Measurements from ENCODE around the gene KIF27.
"Not testable (repeated sequence)": the region's sequence is repeated elsewhere in the genome, so short reads cannot be mapped to it uniquely, and the experiment has no call there.

KIF27 gene

DNA sequence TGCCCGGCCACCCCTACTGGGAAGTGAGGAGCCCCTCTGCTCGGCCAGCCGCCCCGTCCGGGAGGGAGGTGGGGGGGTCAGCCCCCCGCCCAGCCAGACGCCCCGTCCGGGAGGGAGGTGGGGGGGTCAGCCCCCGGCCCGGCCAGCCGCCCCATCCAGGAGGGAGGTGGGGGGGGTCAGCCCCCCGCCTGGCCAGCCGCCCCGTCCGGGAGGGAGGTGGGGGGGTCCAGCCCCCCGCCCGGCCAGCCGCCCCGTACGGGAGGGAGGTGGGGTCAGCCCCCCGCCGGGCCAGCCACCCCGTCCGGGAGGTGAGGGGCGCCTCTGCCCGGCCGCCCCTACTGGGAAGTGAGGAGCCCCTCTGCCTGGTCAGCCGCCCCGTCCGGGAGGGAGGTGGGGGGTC is 116.8 kb downstream of the KIF27 start:
- H3K4me3 ChIP-seq (ENCODE audit: low read depth, low read length); DNase-seq (ENCODE audit: low read depth): not testable (repeated sequence)

DNA sequence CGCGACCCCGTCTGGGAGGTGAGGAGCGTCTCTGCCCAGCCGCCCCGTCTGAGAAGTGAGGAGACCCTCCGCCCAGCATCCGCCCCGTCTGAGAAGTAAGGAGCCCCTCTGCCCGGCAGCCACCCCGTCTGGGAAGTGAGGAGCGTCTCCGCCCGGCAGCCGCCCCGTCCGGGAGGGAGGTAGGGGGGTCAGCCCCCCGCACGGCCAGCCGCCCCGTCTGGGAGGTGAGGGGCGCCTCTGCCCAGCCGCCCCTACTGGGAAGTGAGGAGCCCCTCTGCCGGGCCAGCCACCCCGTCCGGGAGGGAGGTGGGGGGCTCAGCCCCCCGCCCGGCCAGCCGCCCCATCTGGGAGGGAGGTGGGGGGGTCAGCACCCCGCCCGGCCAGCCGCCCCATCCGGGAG is 117.3 kb downstream of the KIF27 start:
- not testable (repeated sequence) for H3K4me3 ChIP-seq (ENCODE audit: low read depth, low read length); DNase-seq (ENCODE audit: low read depth)

DNA sequence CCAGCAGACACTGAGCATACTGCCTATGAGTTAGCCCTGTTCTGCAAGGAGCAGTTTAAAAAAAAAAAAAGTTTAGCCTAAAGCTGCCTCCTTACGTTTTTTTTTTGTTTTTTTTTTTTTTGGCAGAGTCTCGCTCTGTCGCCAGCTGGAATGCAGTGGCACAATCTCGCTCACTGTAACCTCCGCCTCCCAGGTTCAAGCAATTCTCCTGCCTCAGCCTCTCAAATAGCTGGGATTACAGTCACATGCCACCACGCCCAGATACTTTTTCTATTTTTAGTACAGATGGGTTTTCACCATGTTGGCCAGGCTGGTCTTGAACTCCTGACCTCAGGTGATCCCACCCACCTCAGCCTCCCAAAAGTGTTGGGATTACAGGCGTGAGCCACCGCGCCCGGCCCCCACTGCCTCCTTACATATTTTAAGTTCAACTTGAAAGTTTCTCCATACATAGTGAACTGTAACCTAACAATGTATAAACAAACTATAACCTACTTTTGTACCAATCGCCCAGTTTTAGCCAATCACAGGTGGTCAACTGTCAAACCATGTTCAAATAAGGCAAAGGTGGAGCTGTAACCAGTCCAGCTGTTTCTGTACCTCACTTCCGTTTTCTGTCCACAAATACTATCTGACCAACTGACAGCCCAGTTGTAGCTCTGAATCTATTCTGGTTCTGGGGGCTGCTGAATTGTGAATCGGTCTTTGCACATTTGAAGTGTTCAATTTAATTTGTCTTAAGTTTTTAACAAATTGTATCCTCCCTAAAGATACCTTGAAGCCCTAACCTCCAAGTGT is 120.8 kb downstream of the KIF27 start:
- peak; percentile 4 for DNase-seq (ENCODE audit: low read depth)
- TF ChIP-seq, protein P1, sequence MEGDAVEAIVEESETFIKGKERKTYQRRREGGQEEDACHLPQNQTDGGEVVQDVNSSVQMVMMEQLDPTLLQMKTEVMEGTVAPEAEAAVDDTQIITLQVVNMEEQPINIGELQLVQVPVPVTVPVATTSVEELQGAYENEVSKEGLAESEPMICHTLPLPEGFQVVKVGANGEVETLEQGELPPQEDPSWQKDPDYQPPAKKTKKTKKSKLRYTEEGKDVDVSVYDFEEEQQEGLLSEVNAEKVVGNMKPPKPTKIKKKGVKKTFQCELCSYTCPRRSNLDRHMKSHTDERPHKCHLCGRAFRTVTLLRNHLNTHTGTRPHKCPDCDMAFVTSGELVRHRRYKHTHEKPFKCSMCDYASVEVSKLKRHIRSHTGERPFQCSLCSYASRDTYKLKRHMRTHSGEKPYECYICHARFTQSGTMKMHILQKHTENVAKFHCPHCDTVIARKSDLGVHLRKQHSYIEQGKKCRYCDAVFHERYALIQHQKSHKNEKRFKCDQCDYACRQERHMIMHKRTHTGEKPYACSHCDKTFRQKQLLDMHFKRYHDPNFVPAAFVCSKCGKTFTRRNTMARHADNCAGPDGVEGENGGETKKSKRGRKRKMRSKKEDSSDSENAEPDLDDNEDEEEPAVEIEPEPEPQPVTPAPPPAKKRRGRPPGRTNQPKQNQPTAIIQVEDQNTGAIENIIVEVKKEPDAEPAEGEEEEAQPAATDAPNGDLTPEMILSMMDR (IDR thresholded peaks at IDR 0.05; ENCODE audit: insufficient read depth, low read depth, low read length, missing control alignments), result no peak

DNA sequence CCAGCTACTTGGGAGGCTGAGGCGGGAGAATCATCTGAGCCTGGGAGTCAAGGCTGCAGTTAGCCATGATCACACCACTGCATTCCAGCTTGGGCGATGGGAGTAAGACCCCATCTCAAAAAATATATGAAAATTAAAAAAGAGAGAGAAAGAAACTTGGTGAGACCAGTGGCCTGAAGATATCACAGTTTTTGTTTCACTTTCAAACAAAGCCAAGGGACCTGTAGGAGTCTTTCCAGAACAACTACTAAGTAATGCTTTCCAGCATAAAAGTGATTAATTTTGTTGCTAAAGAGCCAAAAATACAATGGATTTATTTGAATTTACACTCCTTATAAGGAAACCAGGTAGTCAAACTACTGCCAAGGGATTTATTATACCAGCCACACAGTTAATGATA is 127.2 kb downstream of the KIF27 start:
- no peak overlapping the region for H3K4me3 ChIP-seq (ENCODE audit: low read depth, low read length)
- TF ChIP-seq, protein P1 (IDR thresholded peaks at IDR 0.05; ENCODE audit: insufficient read depth, low read depth, low read length, missing control alignments), result no peak
- DNase-seq (ENCODE audit: low read depth), result peak; percentile 4

More for the DNA sequence above, 120.8 kb downstream of the KIF27 start:
- no peak overlapping the region for H3K4me3 ChIP-seq (ENCODE audit: low read depth, low read length)

DNA sequence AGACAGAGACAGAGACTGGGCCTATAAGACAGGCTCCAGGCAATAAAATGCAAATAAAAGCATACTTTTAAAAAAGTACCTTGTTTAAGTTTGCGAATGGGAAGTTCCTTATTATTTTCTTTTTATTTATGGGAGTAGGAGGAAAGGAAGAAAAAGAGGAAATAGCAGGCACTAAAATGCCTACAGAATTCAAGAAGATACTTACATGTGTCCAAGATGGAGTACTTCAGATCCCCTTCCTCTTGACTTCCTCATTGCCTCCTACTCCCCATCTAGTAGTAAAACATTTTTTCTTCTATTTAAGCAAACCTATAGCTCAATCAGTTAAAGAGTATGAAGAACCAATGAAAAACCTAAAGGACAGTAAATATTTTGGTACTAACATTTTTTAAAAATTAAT is 128.5 kb downstream of the KIF27 start:
- DNase-seq (ENCODE audit: low read depth), result no peak
- TF ChIP-seq, protein P1 (IDR thresholded peaks at IDR 0.05; ENCODE audit: insufficient read depth, low read depth, low read length, missing control alignments), result no peak
- H3K4me3 ChIP-seq (ENCODE audit: low read depth, low read length), result no peak overlapping the region

Data from GM12865 (cell line).